Body of pancreas (tissue), 4 donors: Measurements from ENCODE around the gene PGPEP1. TPM values are rescaled to one million over a fixed set of nuclear protein-coding genes. Genes with fewer than 3 reads are reported as not detected.

ENCODE experiments used
- ATAC-seq: fragments of 150-250 bp; one replicate; pipeline ENCODE4 v1.9.1; 2016
- DNase-seq, 4 donors: peaks; one replicate each; pipeline ENCODE4 v3.0.0-alpha.2; 2019
- H3K27ac ChIP-seq, 4 donors: fragments of 200-600 bp; sonication (generic); 1 replicate in 3 of 4; 2 replicates in 1 of 4; pipeline versions ENCODE4 v1.5.1 to v1.6.1; 2016 to 2019; ENCODE audit warnings: mild to moderate bottlenecking in 1 of 4, mixed read lengths in 1 of 4, moderate library complexity in 1 of 4
- H3K27me3 ChIP-seq, 2 donors: fragments of 200-600 bp; sonication (generic); one replicate each; pipeline ENCODE4 v1.6.0; 2016; ENCODE audit warnings: mild to moderate bottlenecking in 1 of 2
- H3K36me3 ChIP-seq, 2 donors: fragments of 200-600 bp; sonication (generic); replicated peaks in 1 of 2; 2 replicates each; pipeline ENCODE4 v1.5.1; 2016; ENCODE audit warnings: low read depth in 2 of 2; ENCODE audit not compliant: insufficient read depth in 1 of 2
- H3K4me1 ChIP-seq: fragments of 200-600 bp; sonication (generic); one replicate; pipeline ENCODE4 v1.6.0; 2016
- H3K4me3 ChIP-seq, 2 donors: fragments of 200-600 bp; sonication (generic); 1 replicate in 1 of 2; 2 replicates in 1 of 2; pipeline ENCODE4 v1.5.1; 2016 to 2019
- H3K9me3 ChIP-seq, 3 donors: fragments of 200-600 bp; sonication (generic); 1 replicate in 2 of 3; 2 replicates in 1 of 3; pipeline ENCODE4 v1.5.1; 2016
- CTCF ChIP-seq, 7 experiments: fragments of 450-650 bp in 4 of 7; fragments of 200-600 bp in 3 of 7; sonication (generic) in 3 of 7; IDR thresholded peaks; one replicate each; pipeline ENCODE4 v1.5.1; 2016 to 2019; ENCODE audit warnings: antibody characterized with exemption in 7 of 7
- POLR2A ChIP-seq, 3 donors: fragments of 450-650 bp; IDR thresholded peaks; one replicate each; pipeline ENCODE4 v1.6.1; 2016; ENCODE audit warnings: antibody characterized with exemption in 3 of 3, mild to moderate bottlenecking in 2 of 3
- WGBS, 2 donors: methylation state at CpG; one replicate each; pipeline ENCODE4 v1.1.5; 2017; 5-methylcytosine and 5-hydroxymethylcytosine counted together
- intact Hi-C: fragments of 100-400 bp; cut with DNase I; formaldehyde crosslinking; loops from one replicate; pipeline ENCODE4 v1.15.1; 2023
- total RNA-seq, 2 donors: library from RNA; depleted of rRNA; stranded (reverse); fragments of >200 nt; gene quantifications; one replicate each; pipeline ENCODE4 v1.1.0, GENCODE V29; 2016

PGPEP1 gene
- total RNA-seq, 2 donors from 2014 or later: 22.1 to 37.6 TPM

GRCh38 chr19:18385675-18386542 lies 45.5 kb downstream of the PGPEP1 start, which contains the start of gene GDF15:
TSS of gene GDF15 (plus strand) at chr19:18386158. CDS start at chr19:18386190, 32 bp downstream.
- peak; percentile 38 to 91 (median 73) for TF ChIP-seq CTCF (IDR thresholded peaks at IDR 0.05)
- TF ChIP-seq POLR2A (IDR thresholded peaks at IDR 0.05): peak; percentile 99
- Histone ChIP-seq H3K36me3 (no peaks in the 10 kb centered on the region), H3K4me3 (peak within 1 kb of the TSS; percentile 8 to 16), H3K27me3 (no peaks in the 10 kb centered on the region), H3K9me3 (no peaks in the 10 kb centered on the region), H3K27ac (peak within 1 kb of the TSS; percentile 74 to 81 (median 76)), H3K4me1 (peaks cover 62% of the 10 kb centered on the region)
- intact Hi-C loops: no loop called here
- peak; percentile 83 for ATAC-seq
- peak; percentile 91 to 98 (median 94) for DNase-seq
- WGBS, 2 donors: 5 to 14% methylated on average over 12 to 33 of the region's 33 CpGs

- H3K36me3 ChIP-seq: no peaks in the 10 kb centered on the region
- H3K4me1 ChIP-seq: peaks cover 58% of the 10 kb centered on the region
- no peak for ATAC-seq
- 37 to 46% methylated on average over 11 to 14 of the region's 14 CpGs for WGBS, 2 donors
- no peaks in the 10 kb centered on the region for H3K9me3 ChIP-seq
- TF ChIP-seq CTCF (IDR thresholded peaks at IDR 0.05) (no peak), POLR2A (IDR thresholded peaks at IDR 0.05) (no peak)
- intact Hi-C loops: no loop called here
- H3K4me3 ChIP-seq: peak overlapping the region; percentile 8 to 16
- H3K27ac ChIP-seq: peak overlapping the region; percentile 74 to 81 (median 76)
- DNase-seq: no peak
- no peaks in the 10 kb centered on the region for H3K27me3 ChIP-seq
Observed at GRCh38 chr19:18386543-18387271, 46.3 kb downstream of the PGPEP1 start.

- DNase-seq (peak; percentile 74 to 85 (median 81)), ATAC-seq (peak; percentile 60)
- Histone ChIP-seq H3K27ac (peak overlapping the region; percentile 20 to 81 (median 68)), H3K4me1 (peaks cover 51% of the 10 kb centered on the region), H3K4me3 (no peak overlapping the region), H3K27me3 (no peaks in the 10 kb centered on the region), H3K36me3 (no peaks in the 10 kb centered on the region), H3K9me3 (no peaks in the 10 kb centered on the region)
- TF ChIP-seq CTCF (IDR thresholded peaks at IDR 0.05) (peak; percentile 84 to 99 (median 96)), POLR2A (IDR thresholded peaks at IDR 0.05) (peak; percentile 46 to 61 (median 50))
- WGBS, 2 donors: 23 to 65% methylated on average over 32 to 74 of the region's 86 CpGs
- intact Hi-C loops: no loop called here
Observed at GRCh38 chr19:18388100-18388959, 47.9 kb downstream of the PGPEP1 start.

GRCh38 chr19:18388960-18389725 lies 48.7 kb downstream of the PGPEP1 start:
- intact Hi-C loops: no loop called here
- Histone ChIP-seq H3K4me1 (peaks cover 50% of the 10 kb centered on the region), H3K4me3 (no peak overlapping the region), H3K27me3 (no peaks in the 10 kb centered on the region), H3K27ac (peak overlapping the region in 3 of 4 donors; percentile 66 to 81 (median 69)), H3K36me3 (no peaks in the 10 kb centered on the region), H3K9me3 (no peaks in the 10 kb centered on the region)
- TF ChIP-seq POLR2A (IDR thresholded peaks at IDR 0.05): no peak
- no peak for TF ChIP-seq CTCF (IDR thresholded peaks at IDR 0.05)
- WGBS, 2 donors: 88% methylated on average over 13 of the region's 13 CpGs
- ATAC-seq (no peak), DNase-seq (no peak)
